ENCODE results near the gene ARL6IP1.
"Not testable (repeated sequence)": the region's sequence is repeated elsewhere in the genome, so short reads cannot be mapped to it uniquely, and the experiment has no call there.

The ARL6IP1 gene

GRCh38 chr16:18757960-18758660 is 43.2 kb downstream of the ARL6IP1 start:
- not testable (repeated sequence) for DNase-seq

DNA sequence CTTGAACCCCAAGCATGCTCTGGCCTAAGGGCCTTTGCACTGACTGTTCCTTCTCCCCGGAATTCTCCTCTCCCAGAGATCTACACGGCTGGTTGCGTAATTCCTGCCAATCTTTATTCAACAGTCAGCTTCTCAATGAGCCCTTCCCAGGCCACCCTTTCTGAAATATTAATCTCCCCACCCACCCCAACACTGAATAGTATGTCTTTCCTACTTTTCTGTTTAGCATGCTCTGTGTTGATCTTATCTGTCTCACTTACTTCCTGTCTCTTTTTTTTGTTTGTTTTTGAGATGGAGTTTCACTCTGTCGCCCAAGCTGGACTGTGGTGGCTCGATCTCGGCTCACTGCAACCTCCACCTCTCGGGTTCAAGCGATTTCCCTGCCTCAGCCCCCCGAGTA is 44.7 kb downstream of the ARL6IP1 start:
- DNase-seq = not testable (repeated sequence)

DNA sequence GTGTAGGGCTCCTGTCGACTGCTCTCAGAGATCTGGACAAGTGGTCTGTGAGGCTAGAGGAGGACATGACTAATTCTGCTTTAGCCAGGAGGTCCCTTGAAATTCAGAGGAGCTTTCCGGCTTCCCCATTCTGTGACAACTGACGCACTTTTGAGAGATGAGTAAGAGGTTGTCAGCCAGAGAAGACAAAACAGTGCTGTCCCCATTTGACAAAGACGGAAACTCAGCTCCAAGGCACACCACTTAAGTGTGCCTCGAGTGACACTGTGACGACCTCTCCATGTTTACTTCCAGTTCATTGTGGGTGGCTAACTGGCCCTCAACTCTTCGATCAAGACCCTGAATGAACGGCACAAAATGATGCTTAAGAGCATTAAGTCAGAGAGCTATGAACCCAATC is 58.5 kb downstream of the ARL6IP1 start:
- not testable (repeated sequence) for DNase-seq
